SK-N-SH (cell line): ENCODE measurements around the gene MIS12.

ENCODE experiments used
- EP300 ChIP-seq, 2 experiments: IDR thresholded peaks; 2 replicates each; pipeline versions ENCODE4 v1.4.0 to v1.6.1; 2012; ENCODE audit warnings: borderline replicate concordance in 1 of 2, low read depth in 1 of 2, low read length in 1 of 2
- FOXM1 ChIP-seq: IDR thresholded peaks from 2 replicates; pipeline ENCODE4 v1.4.0; 2012; ENCODE audit warnings: low read depth, mild to moderate bottlenecking
- GATA2 ChIP-seq: sonication (generic); formaldehyde crosslinking; IDR thresholded peaks from 2 replicates; pipeline ENCODE4 v1.5.0; 2020; ENCODE audit warnings: mild to moderate bottlenecking, missing genetic modification reagents
- JUND ChIP-seq: IDR thresholded peaks from 2 replicates; pipeline ENCODE4 v1.4.0; 2012
- NRF1 ChIP-seq: IDR thresholded peaks from 2 replicates; pipeline ENCODE4 v1.6.1; 2012; ENCODE audit warnings: low read depth, mild to moderate bottlenecking, low read length
- RCOR1 ChIP-seq: fragments of 150-350 bp; IDR thresholded peaks from 2 replicates; pipeline ENCODE4 v1.6.1; 2017; ENCODE audit warnings: antibody characterized with exemption, low read length
- REST ChIP-seq: IDR thresholded peaks from 2 replicates; pipeline ENCODE4 v1.6.1; 2012; ENCODE audit warnings: mild to moderate bottlenecking, low read depth, low read length, moderate library complexity
- RFX5 ChIP-seq: IDR thresholded peaks from 2 replicates; pipeline ENCODE4 v1.6.1; 2012; ENCODE audit warnings: mild to moderate bottlenecking, improper control_type of control experiment, low read length
- TF ChIP-seq, protein P1 (sequence below): fragments of 200-600 bp; sonication (generic); IDR thresholded peaks from 2 replicates; pipeline ENCODE4 v1.6.1; 2017; ENCODE audit warnings: antibody characterized with exemption, mild to moderate bottlenecking, moderate library complexity
- TF ChIP-seq, protein P2 (sequence below): fragments of 150-350 bp; IDR thresholded peaks from 2 replicates; pipeline ENCODE4 v1.6.1; 2017; ENCODE audit warnings: antibody characterized with exemption, low read length, low read depth, borderline replicate concordance
- TF ChIP-seq, protein P3 (sequence below): IDR thresholded peaks from 2 replicates; pipeline ENCODE4 v1.4.0; 2012; ENCODE audit warnings: low read depth, borderline replicate concordance
- TF ChIP-seq, protein P4 (sequence below): fragments of 150-350 bp; IDR thresholded peaks from 2 replicates; pipeline ENCODE4 v1.6.1; 2016; ENCODE audit warnings: mild to moderate bottlenecking, low read depth, low read length

GRCh38 chr17:5510771-5511170 lies 24.4 kb downstream of the MIS12 start:
- TF ChIP-seq, protein P1, sequence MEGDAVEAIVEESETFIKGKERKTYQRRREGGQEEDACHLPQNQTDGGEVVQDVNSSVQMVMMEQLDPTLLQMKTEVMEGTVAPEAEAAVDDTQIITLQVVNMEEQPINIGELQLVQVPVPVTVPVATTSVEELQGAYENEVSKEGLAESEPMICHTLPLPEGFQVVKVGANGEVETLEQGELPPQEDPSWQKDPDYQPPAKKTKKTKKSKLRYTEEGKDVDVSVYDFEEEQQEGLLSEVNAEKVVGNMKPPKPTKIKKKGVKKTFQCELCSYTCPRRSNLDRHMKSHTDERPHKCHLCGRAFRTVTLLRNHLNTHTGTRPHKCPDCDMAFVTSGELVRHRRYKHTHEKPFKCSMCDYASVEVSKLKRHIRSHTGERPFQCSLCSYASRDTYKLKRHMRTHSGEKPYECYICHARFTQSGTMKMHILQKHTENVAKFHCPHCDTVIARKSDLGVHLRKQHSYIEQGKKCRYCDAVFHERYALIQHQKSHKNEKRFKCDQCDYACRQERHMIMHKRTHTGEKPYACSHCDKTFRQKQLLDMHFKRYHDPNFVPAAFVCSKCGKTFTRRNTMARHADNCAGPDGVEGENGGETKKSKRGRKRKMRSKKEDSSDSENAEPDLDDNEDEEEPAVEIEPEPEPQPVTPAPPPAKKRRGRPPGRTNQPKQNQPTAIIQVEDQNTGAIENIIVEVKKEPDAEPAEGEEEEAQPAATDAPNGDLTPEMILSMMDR = no peak
- no peak for TF ChIP-seq EP300 (IDR thresholded peaks at IDR 0.05; ENCODE audit: borderline replicate concordance in 1 of 2, low read depth in 1 of 2, low read length in 1 of 2)
- no peak for TF ChIP-seq RCOR1
- TF ChIP-seq, protein P2, sequence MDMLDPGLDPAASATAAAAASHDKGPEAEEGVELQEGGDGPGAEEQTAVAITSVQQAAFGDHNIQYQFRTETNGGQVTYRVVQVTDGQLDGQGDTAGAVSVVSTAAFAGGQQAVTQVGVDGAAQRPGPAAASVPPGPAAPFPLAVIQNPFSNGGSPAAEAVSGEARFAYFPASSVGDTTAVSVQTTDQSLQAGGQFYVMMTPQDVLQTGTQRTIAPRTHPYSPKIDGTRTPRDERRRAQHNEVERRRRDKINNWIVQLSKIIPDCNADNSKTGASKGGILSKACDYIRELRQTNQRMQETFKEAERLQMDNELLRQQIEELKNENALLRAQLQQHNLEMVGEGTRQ = no peak
- TF ChIP-seq, protein P3, sequence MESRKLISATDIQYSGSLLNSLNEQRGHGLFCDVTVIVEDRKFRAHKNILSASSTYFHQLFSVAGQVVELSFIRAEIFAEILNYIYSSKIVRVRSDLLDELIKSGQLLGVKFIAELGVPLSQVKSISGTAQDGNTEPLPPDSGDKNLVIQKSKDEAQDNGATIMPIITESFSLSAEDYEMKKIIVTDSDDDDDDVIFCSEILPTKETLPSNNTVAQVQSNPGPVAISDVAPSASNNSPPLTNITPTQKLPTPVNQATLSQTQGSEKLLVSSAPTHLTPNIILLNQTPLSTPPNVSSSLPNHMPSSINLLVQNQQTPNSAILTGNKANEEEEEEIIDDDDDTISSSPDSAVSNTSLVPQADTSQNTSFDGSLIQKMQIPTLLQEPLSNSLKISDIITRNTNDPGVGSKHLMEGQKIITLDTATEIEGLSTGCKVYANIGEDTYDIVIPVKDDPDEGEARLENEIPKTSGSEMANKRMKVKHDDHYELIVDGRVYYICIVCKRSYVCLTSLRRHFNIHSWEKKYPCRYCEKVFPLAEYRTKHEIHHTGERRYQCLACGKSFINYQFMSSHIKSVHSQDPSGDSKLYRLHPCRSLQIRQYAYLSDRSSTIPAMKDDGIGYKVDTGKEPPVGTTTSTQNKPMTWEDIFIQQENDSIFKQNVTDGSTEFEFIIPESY = no peak
- TF ChIP-seq GATA2 = no peak
- TF ChIP-seq, protein P4, sequence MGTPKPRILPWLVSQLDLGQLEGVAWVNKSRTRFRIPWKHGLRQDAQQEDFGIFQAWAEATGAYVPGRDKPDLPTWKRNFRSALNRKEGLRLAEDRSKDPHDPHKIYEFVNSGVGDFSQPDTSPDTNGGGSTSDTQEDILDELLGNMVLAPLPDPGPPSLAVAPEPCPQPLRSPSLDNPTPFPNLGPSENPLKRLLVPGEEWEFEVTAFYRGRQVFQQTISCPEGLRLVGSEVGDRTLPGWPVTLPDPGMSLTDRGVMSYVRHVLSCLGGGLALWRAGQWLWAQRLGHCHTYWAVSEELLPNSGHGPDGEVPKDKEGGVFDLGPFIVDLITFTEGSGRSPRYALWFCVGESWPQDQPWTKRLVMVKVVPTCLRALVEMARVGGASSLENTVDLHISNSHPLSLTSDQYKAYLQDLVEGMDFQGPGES = no peak
- no peak for TF ChIP-seq RFX5
- TF ChIP-seq NRF1 = no peak
- no peak for TF ChIP-seq FOXM1
- no peak for TF ChIP-seq JUND
- no peak for TF ChIP-seq REST
